Fibroblast of pulmonary artery (primary cell): Measurements from ENCODE around the gene ALOX12.

Experiments used
- DNase-seq: peaks from one replicate; pipeline ENCODE4 v3.0.0-alpha.2; 2010; ENCODE audit warnings: low read depth
- H3K4me3 ChIP-seq: replicated peaks from 2 replicates; pipeline ENCODE4 v1.5.1; 2011; ENCODE audit warnings: low read depth, mild to moderate bottlenecking, control low read depth, low read length, moderate library complexity
- CTCF ChIP-seq: IDR thresholded peaks from 2 replicates; pipeline ENCODE4 v1.5.1; 2011; ENCODE audit warnings: mild to moderate bottlenecking, control low read depth, low read length, inconsistent platforms; ENCODE audit errors: missing control alignments

The ALOX12 gene

GRCh38 chr17:7002288-7003047, 6.6 kb downstream of the ALOX12 start:
- no peak for DNase-seq
- H3K4me3 ChIP-seq: no peak overlapping the region
- no peak for TF ChIP-seq CTCF

GRCh38 chr17:7003745-7004144, 7.9 kb downstream of the ALOX12 start:
- no peak for DNase-seq
- H3K4me3 ChIP-seq: no peak overlapping the region
- TF ChIP-seq CTCF: no peak

GRCh38 chr17:7004398-7005253, 8.8 kb downstream of the ALOX12 start:
- H3K4me3 ChIP-seq: no peak overlapping the region
- peak; percentile 68 for TF ChIP-seq CTCF
- peak; percentile 69 for DNase-seq

- H3K4me3 ChIP-seq: no peak overlapping the region
- no peak for DNase-seq
- no peak for TF ChIP-seq CTCF
Observed at GRCh38 chr17:7005716-7006115, 9.9 kb downstream of the ALOX12 start.

GRCh38 chr17:7007143-7007542, 11.3 kb downstream of the ALOX12 start:
- TF ChIP-seq CTCF: no peak
- H3K4me3 ChIP-seq: no peak overlapping the region
- no peak for DNase-seq

GRCh38 chr17:7010523-7010922, 14.7 kb downstream of the ALOX12 start:
- H3K4me3 ChIP-seq: peak overlapping the region; percentile 88
- no peak for TF ChIP-seq CTCF
- DNase-seq: no peak

GRCh38 chr17:7011415-7011814, 15.6 kb downstream of the ALOX12 start:
- peak overlapping the region; percentile 88 for H3K4me3 ChIP-seq
- no peak for TF ChIP-seq CTCF
- DNase-seq: no peak
